Upper lobe of left lung (tissue), 6 donors: ENCODE measurements around the gene TSN. TPM values are rescaled to one million over a fixed set of nuclear protein-coding genes. Genes with fewer than 3 reads are reported as not detected.
"Not testable (repeated sequence)": the region's sequence is repeated elsewhere in the genome, so short reads cannot be mapped to it uniquely, and the experiment has no call there.

Source experiments
- ATAC-seq, 2 donors: fragments of 200-7000 bp; cut with Tn5 transposase; one replicate each; pipeline ENCODE4 v1.9.1; 2022; ENCODE audit warnings: mild to moderate bottlenecking in 2 of 2, moderate library complexity in 2 of 2; ENCODE audit not compliant: low FRiP score in 2 of 2
- DNase-seq, 2 donors: peaks; one replicate each; pipeline ENCODE4 v3.0.0-alpha.2; 2019 to 2020
- H3K27ac ChIP-seq, 4 donors: fragments of 200-600 bp; sonication (generic); one replicate each; pipeline ENCODE4 v1.5.1; 2016 to 2019
- H3K27me3 ChIP-seq, 4 donors: fragments of 200-600 bp; sonication (generic); one replicate each; pipeline ENCODE4 v1.5.1; 2017 to 2019
- H3K36me3 ChIP-seq, 4 donors: fragments of 200-600 bp; sonication (generic); one replicate each; pipeline ENCODE4 v1.5.1; 2016 to 2019
- H3K4me1 ChIP-seq, 4 donors: fragments of 200-600 bp; sonication (generic); one replicate each; pipeline ENCODE4 v1.5.1; 2018 to 2019
- H3K4me3 ChIP-seq, 4 donors: fragments of 200-600 bp; sonication (generic); one replicate each; pipeline ENCODE4 v1.5.1; 2017 to 2019; ENCODE audit warnings: mild to moderate bottlenecking in 2 of 4, moderate library complexity in 1 of 4
- H3K9me3 ChIP-seq, 4 donors: fragments of 200-600 bp; sonication (generic); one replicate each; pipeline ENCODE4 v1.5.1; 2018 to 2019
- CTCF ChIP-seq, 6 experiments: fragments of 450-650 bp in 4 of 6; fragments of 200-600 bp in 2 of 6; sonication (generic) in 2 of 6; IDR thresholded peaks; one replicate each; pipeline ENCODE4 v1.5.1; 2016 to 2019; ENCODE audit warnings: antibody characterized with exemption in 6 of 6
- EP300 ChIP-seq, 4 donors: sonication (generic); formaldehyde crosslinking; IDR thresholded peaks; one replicate each; pipeline ENCODE4 v1.5.1; 2017; ENCODE audit warnings: antibody characterized with exemption in 4 of 4, control low read depth in 2 of 4
- POLR2A ChIP-seq, 4 donors: fragments of 450-650 bp; IDR thresholded peaks; one replicate each; pipeline ENCODE4 v1.5.1; 2016 to 2017; ENCODE audit warnings: antibody characterized with exemption in 4 of 4, mild to moderate bottlenecking in 2 of 4
- POLR2AphosphoS5 ChIP-seq, 2 donors: sonication (generic); formaldehyde crosslinking; IDR thresholded peaks; one replicate each; pipeline ENCODE4 v1.5.1; 2017; ENCODE audit warnings: antibody characterized with exemption in 2 of 2
- WGBS, 2 donors: methylation state at CpG; one replicate each; pipeline ENCODE4 v1.1.5; 2017 to 2018; 5-methylcytosine and 5-hydroxymethylcytosine counted together
- total RNA-seq, 6 donors: library from RNA; depleted of rRNA in 4 of 6; stranded (reverse); fragments of >200 nt in 4 of 6; gene quantifications; one replicate each; pipeline versions ENCODE4 v1.1.0 to v1.2.1, GENCODE V29; 2016 to 2021
- donor health status: DM: no; HTN: no; CAD: no; lungs with moderate emphysema.
- donor health status: DM: no; HTN: yes; CAD: no; lungs with severe emphysema.

TSN gene
- total RNA-seq, 6 donors from 2014 or later = 8.3 to 52.8 (median 40.0) TPM

- TF ChIP-seq EP300 (IDR thresholded peaks at IDR 0.05) = no peak
- TF ChIP-seq POLR2A (IDR thresholded peaks at IDR 0.05) = no peak
- TF ChIP-seq CTCF (IDR thresholded peaks at IDR 0.05) = no peak
- no peak for TF ChIP-seq POLR2AphosphoS5 (IDR thresholded peaks at IDR 0.05)
- H3K9me3 ChIP-seq = no peaks in the 10 kb centered on the region
- peaks cover 6 to 15% (median 11%) of the 10 kb centered on the region in 4 donors for H3K4me1 ChIP-seq
- WGBS, 2 donors = 94% methylated on average over 6 of the region's 6 CpGs
- H3K36me3 ChIP-seq = peaks cover 13 to 88% (median 68%) of the 10 kb centered on the region in 4 donors
- no peak overlapping the region for H3K4me3 ChIP-seq
- H3K27me3 ChIP-seq = no peaks in the 10 kb centered on the region
- DNase-seq = no peak
- ATAC-seq = no peak
- H3K27ac ChIP-seq = no peak overlapping the region
Observed at GRCh38 chr2:121731366-121731765, 24.1 kb upstream of the TSN start.

GRCh38 chr2:121734544-121734943 lies 20.9 kb upstream of the TSN start:
- WGBS, 2 donors = 90 to 92% methylated on average over 11 of the region's 11 CpGs

GRCh38 chr2:121735518-121736074 lies 19.9 kb upstream of the TSN start:
- Histone ChIP-seq H3K27me3 (no peaks in the 10 kb centered on the region), H3K27ac (peak overlapping the region in 2 of 4 donors; percentile 82 to 86), H3K4me1 (peaks cover 6 to 20% (median 15%) of the 10 kb centered on the region in 4 donors), H3K36me3 (peaks cover 3 to 45% (median 33%) of the 10 kb centered on the region in 4 donors), H3K4me3 (peak overlapping the region; percentile 64 to 94 (median 84)), H3K9me3 (no peaks in the 10 kb centered on the region)
- TF ChIP-seq POLR2AphosphoS5 (IDR thresholded peaks at IDR 0.05) (no peak), CTCF (IDR thresholded peaks at IDR 0.05) (no peak), POLR2A (IDR thresholded peaks at IDR 0.05) (no peak), EP300 (IDR thresholded peaks at IDR 0.05) (no peak)
- ATAC-seq (no peak), DNase-seq (no peak)
- 29% methylated on average over 10 of the region's 10 CpGs for WGBS, 2 donors

More at GRCh38 chr2:121734544-121734943, 20.9 kb upstream of the TSN start:
- ATAC-seq, H3K27ac ChIP-seq, H3K9me3 ChIP-seq, DNase-seq, H3K4me3 ChIP-seq, H3K27me3 ChIP-seq: not testable (repeated sequence)
- H3K4me1 ChIP-seq = peaks cover 6 to 20% (median 15%) of the 10 kb centered on the region in 4 donors
- peaks cover 7 to 56% (median 44%) of the 10 kb centered on the region in 4 donors for H3K36me3 ChIP-seq

GRCh38 chr2:121736140-121736461 lies 19.4 kb upstream of the TSN start:
- Histone ChIP-seq H3K27ac (peak overlapping the region; percentile 65 to 86 (median 84)), H3K4me3 (peak overlapping the region; percentile 64 to 94 (median 84)), H3K9me3 (no peaks in the 10 kb centered on the region), H3K27me3 (no peaks in the 10 kb centered on the region), H3K36me3 (peaks cover 0 to 40% (median 28%) of the 10 kb centered on the region in 4 donors), H3K4me1 (peaks cover 6 to 20% (median 15%) of the 10 kb centered on the region in 4 donors)
- TF ChIP-seq POLR2AphosphoS5 (IDR thresholded peaks at IDR 0.05) = no peak
- no peak for TF ChIP-seq CTCF (IDR thresholded peaks at IDR 0.05)
- TF ChIP-seq POLR2A (IDR thresholded peaks at IDR 0.05) = no peak
- TF ChIP-seq EP300 (IDR thresholded peaks at IDR 0.05) = no peak
- no peak for DNase-seq
- peak in 1 of 2 donors; percentile 5 for ATAC-seq
- 0% methylated on average over 7 to 8 of the region's 8 CpGs for WGBS, 2 donors

GRCh38 chr2:121736462-121737336 lies 18.8 kb upstream of the TSN start, which contains the start of gene NIFK:
TSS of gene NIFK (minus strand) at chr2:121736875. CDS start at chr2:121736850, 25 bp downstream.
- no peaks in the 10 kb centered on the region for H3K27me3 ChIP-seq
- peak within 1 kb of the TSS; percentile 64 to 94 (median 84) for H3K4me3 ChIP-seq
- H3K27ac ChIP-seq = peak within 1 kb of the TSS; percentile 65 to 86 (median 84)
- TF ChIP-seq CTCF (IDR thresholded peaks at IDR 0.05) = peak in 2 of 6 experiments; percentile 6 to 36
- TF ChIP-seq EP300 (IDR thresholded peaks at IDR 0.05) = peak in 1 of 4 donors; percentile 45
- peak in 1 of 4 donors; percentile 50 for TF ChIP-seq POLR2A (IDR thresholded peaks at IDR 0.05)
- peak; percentile 66 to 79 for TF ChIP-seq POLR2AphosphoS5 (IDR thresholded peaks at IDR 0.05)
- 1 to 2% methylated on average over 19 to 53 of the region's 93 CpGs for WGBS, 2 donors
- ATAC-seq (peak; percentile 99), DNase-seq (peak; percentile 100)
- H3K9me3 ChIP-seq = no peaks in the 10 kb centered on the region
- peaks cover 0 to 34% (median 22%) of the 10 kb centered on the region in 4 donors for H3K36me3 ChIP-seq
- H3K4me1 ChIP-seq = peaks cover 6 to 20% (median 15%) of the 10 kb centered on the region in 4 donors
